Transverse colon (tissue), 3 donors: ENCODE data around the gene FGF22.

ENCODE experiments used
- POLR2A ChIP-seq: fragments of 450-650 bp; IDR thresholded peaks from one replicate; pipeline ENCODE4 v1.6.1; 2016; ENCODE audit warnings: antibody characterized with exemption, mild to moderate bottlenecking, moderate library complexity
- TF ChIP-seq, protein P1 (sequence below), 5 experiments: fragments of 200-600 bp in 3 of 5; fragments of 450-650 bp in 2 of 5; sonication (generic) in 3 of 5; IDR thresholded peaks; 1 replicate in 2 of 5; 2 replicates in 3 of 5; pipeline ENCODE4 v1.5.1; 2016 to 2017; ENCODE audit warnings: antibody characterized with exemption in 5 of 5, inconsistent platforms in 3 of 5, mild to moderate bottlenecking in 2 of 5, moderate library complexity in 1 of 5

- TF ChIP-seq, protein P1, sequence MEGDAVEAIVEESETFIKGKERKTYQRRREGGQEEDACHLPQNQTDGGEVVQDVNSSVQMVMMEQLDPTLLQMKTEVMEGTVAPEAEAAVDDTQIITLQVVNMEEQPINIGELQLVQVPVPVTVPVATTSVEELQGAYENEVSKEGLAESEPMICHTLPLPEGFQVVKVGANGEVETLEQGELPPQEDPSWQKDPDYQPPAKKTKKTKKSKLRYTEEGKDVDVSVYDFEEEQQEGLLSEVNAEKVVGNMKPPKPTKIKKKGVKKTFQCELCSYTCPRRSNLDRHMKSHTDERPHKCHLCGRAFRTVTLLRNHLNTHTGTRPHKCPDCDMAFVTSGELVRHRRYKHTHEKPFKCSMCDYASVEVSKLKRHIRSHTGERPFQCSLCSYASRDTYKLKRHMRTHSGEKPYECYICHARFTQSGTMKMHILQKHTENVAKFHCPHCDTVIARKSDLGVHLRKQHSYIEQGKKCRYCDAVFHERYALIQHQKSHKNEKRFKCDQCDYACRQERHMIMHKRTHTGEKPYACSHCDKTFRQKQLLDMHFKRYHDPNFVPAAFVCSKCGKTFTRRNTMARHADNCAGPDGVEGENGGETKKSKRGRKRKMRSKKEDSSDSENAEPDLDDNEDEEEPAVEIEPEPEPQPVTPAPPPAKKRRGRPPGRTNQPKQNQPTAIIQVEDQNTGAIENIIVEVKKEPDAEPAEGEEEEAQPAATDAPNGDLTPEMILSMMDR (IDR thresholded peaks at IDR 0.05) = no peak
- TF ChIP-seq POLR2A = no peak
These were observed 4.6 kb upstream of the FGF22 start for GRCh38 chr19:634975-635652.
